CD14-positive monocyte (primary cell): ENCODE results near the gene CEP162. TPM values are rescaled to one million over a fixed set of nuclear protein-coding genes. Genes with fewer than 3 reads are reported as not detected.

Experiments
- DNase-seq, 3 donors: peaks; one replicate each; pipeline ENCODE4 v3.0.0-alpha.2; 2011 to 2022
- H2AFZ ChIP-seq: 2 replicates; pipeline ENCODE4 v1.6.0; 2012; ENCODE audit warnings: mild to moderate bottlenecking, low read depth, low read length, inconsistent platforms; ENCODE audit not compliant: insufficient read depth, poor library complexity, severe bottlenecking
- H3K27ac ChIP-seq, 2 donors: 1 replicate in 1 of 2; 2 replicates in 1 of 2; pipeline ENCODE4 v1.5.1; 2012 to 2013; ENCODE audit warnings: low read length in 2 of 2, control low read depth in 1 of 2, inconsistent platforms in 1 of 2, low read depth in 1 of 2, mild to moderate bottlenecking in 1 of 2
- H3K27me3 ChIP-seq, 2 donors: one replicate each; pipeline versions ENCODE4 v1.6.0 to v1.6.1; 2011 to 2013; ENCODE audit warnings: low read length in 2 of 2; ENCODE audit not compliant: control insufficient read depth in 2 of 2, insufficient read depth in 2 of 2
- H3K36me3 ChIP-seq, 2 donors: replicated peaks in 1 of 2; 1 replicate in 1 of 2; 2 replicates in 1 of 2; pipeline versions ENCODE4 v1.5.1 to v1.6.1; 2012 to 2013; ENCODE audit warnings: low read length in 2 of 2, control low read depth in 1 of 2, inconsistent platforms in 1 of 2, mild to moderate bottlenecking in 1 of 2; ENCODE audit not compliant: insufficient read depth in 2 of 2, control insufficient read depth in 1 of 2
- H3K4me1 ChIP-seq, 2 donors: 1 replicate in 1 of 2; 2 replicates in 1 of 2; pipeline versions ENCODE4 v1.5.1 to v1.6.1; 2012 to 2013; ENCODE audit warnings: low read length in 2 of 2, control low read depth in 1 of 2, inconsistent platforms in 1 of 2, mild to moderate bottlenecking in 1 of 2, moderate library complexity in 1 of 2; ENCODE audit not compliant: insufficient read depth in 2 of 2, control insufficient read depth in 1 of 2
- H3K4me2 ChIP-seq: replicated peaks from 2 replicates; pipeline ENCODE3; 2012; ENCODE audit warnings: low read length, moderate library complexity, mild to moderate bottlenecking; ENCODE audit not compliant: poor library complexity, severe bottlenecking; ENCODE audit errors: extremely low read depth
- H3K4me3 ChIP-seq, 3 experiments: fragments of 200-600 bp in 1 of 3; sonication (generic) in 1 of 3; replicated peaks in 1 of 3; 1 replicate in 2 of 3; 2 replicates in 1 of 3; pipeline ENCODE4 v1.5.1; 2011 to 2013; ENCODE audit warnings: low read length in 3 of 3, mild to moderate bottlenecking in 3 of 3, control low read depth in 2 of 3, low read depth in 2 of 3, inconsistent platforms in 1 of 3, moderate library complexity in 1 of 3
- H3K79me2 ChIP-seq: 2 replicates; pipeline ENCODE4 v1.6.0; 2012; ENCODE audit warnings: mild to moderate bottlenecking, control low read depth, inconsistent platforms, low read length, moderate library complexity; ENCODE audit not compliant: insufficient read depth
- H3K9ac ChIP-seq: 2 replicates; pipeline ENCODE4 v1.6.0; 2017; ENCODE audit warnings: low read length, mild to moderate bottlenecking; ENCODE audit not compliant: insufficient read depth, poor library complexity, severe bottlenecking
- H3K9me3 ChIP-seq, 2 donors: replicated peaks in 1 of 2; 1 replicate in 1 of 2; 2 replicates in 1 of 2; pipeline versions ENCODE4 v1.5.1 to v1.6.1; 2012 to 2013; ENCODE audit warnings: low read length in 2 of 2, control low read depth in 1 of 2; ENCODE audit not compliant: control insufficient read depth in 1 of 2, insufficient read depth in 1 of 2
- H4K20me1 ChIP-seq: 2 replicates; pipeline ENCODE4 v1.6.0; 2012; ENCODE audit warnings: mild to moderate bottlenecking, low read length, control low read depth, moderate library complexity; ENCODE audit not compliant: insufficient read depth
- H3K27ac Mint-ChIP-seq, 7 donors: one replicate each; pipeline ENCODE4 v1.8.0; 2020; ENCODE audit warnings: mild to moderate bottlenecking in 7 of 7, mixed read lengths in 7 of 7, moderate library complexity in 6 of 7, inconsistent platforms in 2 of 7
- H3K27me3 Mint-ChIP-seq, 3 donors: one replicate each; pipeline ENCODE4 v1.8.0; 2021 to 2022; ENCODE audit warnings: low read depth in 3 of 3, mild to moderate bottlenecking in 3 of 3, mixed read lengths in 3 of 3, moderate library complexity in 3 of 3, inconsistent platforms in 1 of 3
- H3K36me3 Mint-ChIP-seq, 2 donors: one replicate each; pipeline ENCODE4 v1.8.0; 2020; ENCODE audit warnings: mixed read lengths in 2 of 2, inconsistent platforms in 1 of 2, mild to moderate bottlenecking in 1 of 2
- H3K4me1 Mint-ChIP-seq: one replicate; pipeline ENCODE4 v1.8.0; 2020; ENCODE audit warnings: mild to moderate bottlenecking, mixed read lengths
- H3K4me3 Mint-ChIP-seq, 2 donors: one replicate each; pipeline ENCODE4 v1.8.0; 2020; ENCODE audit warnings: mild to moderate bottlenecking in 2 of 2, mixed read lengths in 2 of 2, moderate library complexity in 1 of 2
- H3K9me3 Mint-ChIP-seq, 7 donors: one replicate each; pipeline ENCODE4 v1.8.0; 2020 to 2022; ENCODE audit warnings: mixed read lengths in 7 of 7, mild to moderate bottlenecking in 6 of 7, moderate library complexity in 6 of 7, inconsistent platforms in 2 of 7
- WGBS: methylation state at CpG from one replicate; pipeline ENCODE4 v1.1.5; 2013; ENCODE audit warnings: missing lambda C conversion rate; ENCODE audit not compliant: insufficient coverage; 5-methylcytosine and 5-hydroxymethylcytosine counted together
- intact Hi-C, 2 donors: fragments of 100-400 bp; cut with micrococcal nuclease; formaldehyde crosslinking; loops; one replicate each; pipeline versions ENCODE4 v1.15.0 to v1.15.1; 2023
- polyA plus RNA-seq, 3 donors: library from polyadenylated mRNA; depleted of rRNA in 1 of 3; unstranded in 2 of 3; stranded (reverse) in 1 of 3; fragments of 300-500 nt in 2 of 3; fragments of >200 nt in 1 of 3; fragmentation: Illumina TruSeq in 2 of 3; gene quantifications; 1 replicate in 2 of 3; 2 replicates in 1 of 3; pipeline ENCODE4 v1.2.3, GENCODE V29; 2012 to 2021
- TF ChIP-seq, protein P1 (sequence below): fragments of 200-600 bp; IDR thresholded peaks from one replicate; pipeline ENCODE4 v1.8.0; 2022; ENCODE audit warnings: antibody characterized with exemption, mild to moderate bottlenecking

The CEP162 gene
- polyA plus RNA-seq, 3 donors = 1.5 to 2.7 (median 1.6) TPM

DNA sequence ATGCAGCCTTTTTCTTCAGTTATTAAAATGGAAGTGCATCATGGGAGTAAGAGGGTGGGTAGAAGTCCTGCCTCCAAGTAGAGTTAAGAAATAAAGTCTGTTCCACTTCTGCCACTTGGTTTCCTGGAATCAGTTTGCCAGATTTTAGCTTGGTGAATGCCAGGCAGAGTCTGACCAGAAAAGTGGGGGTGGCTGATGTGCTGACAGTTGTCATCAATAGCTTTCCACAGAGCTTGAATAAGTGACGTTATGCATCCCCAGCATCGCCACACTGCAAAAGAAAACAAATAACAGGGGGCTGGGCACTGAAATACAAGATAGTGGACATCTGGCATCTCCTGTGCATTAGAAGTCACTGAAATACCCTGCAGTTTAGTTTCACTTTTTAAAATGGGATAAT is 30.8 kb upstream of the CEP162 start:
- Histone ChIP-seq H3K9ac (no peak overlapping the region), H3K27me3 (no peaks in the 10 kb centered on the region), H2AFZ (peak overlapping the region; percentile 41), H4K20me1 (no peaks in the 10 kb centered on the region), H3K79me2 (no peaks in the 10 kb centered on the region), H3K27ac (no peak overlapping the region), H3K9me3 (no peaks in the 10 kb centered on the region), H3K4me1 (no peaks in the 10 kb centered on the region), H3K36me3 (no peaks in the 10 kb centered on the region), H3K4me2 (peak overlapping the region; percentile 34), H3K4me3 (peak overlapping the region in 1 of 3 experiments; percentile 21)
- H3K4me3 Mint-ChIP-seq = peak overlapping the region in 1 of 2 donors; percentile 41
- no peak for DNase-seq
- TF ChIP-seq, protein P1, sequence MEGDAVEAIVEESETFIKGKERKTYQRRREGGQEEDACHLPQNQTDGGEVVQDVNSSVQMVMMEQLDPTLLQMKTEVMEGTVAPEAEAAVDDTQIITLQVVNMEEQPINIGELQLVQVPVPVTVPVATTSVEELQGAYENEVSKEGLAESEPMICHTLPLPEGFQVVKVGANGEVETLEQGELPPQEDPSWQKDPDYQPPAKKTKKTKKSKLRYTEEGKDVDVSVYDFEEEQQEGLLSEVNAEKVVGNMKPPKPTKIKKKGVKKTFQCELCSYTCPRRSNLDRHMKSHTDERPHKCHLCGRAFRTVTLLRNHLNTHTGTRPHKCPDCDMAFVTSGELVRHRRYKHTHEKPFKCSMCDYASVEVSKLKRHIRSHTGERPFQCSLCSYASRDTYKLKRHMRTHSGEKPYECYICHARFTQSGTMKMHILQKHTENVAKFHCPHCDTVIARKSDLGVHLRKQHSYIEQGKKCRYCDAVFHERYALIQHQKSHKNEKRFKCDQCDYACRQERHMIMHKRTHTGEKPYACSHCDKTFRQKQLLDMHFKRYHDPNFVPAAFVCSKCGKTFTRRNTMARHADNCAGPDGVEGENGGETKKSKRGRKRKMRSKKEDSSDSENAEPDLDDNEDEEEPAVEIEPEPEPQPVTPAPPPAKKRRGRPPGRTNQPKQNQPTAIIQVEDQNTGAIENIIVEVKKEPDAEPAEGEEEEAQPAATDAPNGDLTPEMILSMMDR = no peak
- intact Hi-C loops = no loop called here
- H3K27me3 Mint-ChIP-seq = peaks cover 0 to 3% (median 2%) of the 10 kb centered on the region in 3 donors
- peaks cover 6% of the 10 kb centered on the region for H3K4me1 Mint-ChIP-seq
- 61% methylated on average over 2 of the region's 2 CpGs for WGBS
- H3K9me3 Mint-ChIP-seq = peaks cover 0 to 5% (median 0%) of the 10 kb centered on the region in 7 donors
- H3K36me3 Mint-ChIP-seq = no peaks in the 10 kb centered on the region
- H3K27ac Mint-ChIP-seq = no peak overlapping the region

DNA sequence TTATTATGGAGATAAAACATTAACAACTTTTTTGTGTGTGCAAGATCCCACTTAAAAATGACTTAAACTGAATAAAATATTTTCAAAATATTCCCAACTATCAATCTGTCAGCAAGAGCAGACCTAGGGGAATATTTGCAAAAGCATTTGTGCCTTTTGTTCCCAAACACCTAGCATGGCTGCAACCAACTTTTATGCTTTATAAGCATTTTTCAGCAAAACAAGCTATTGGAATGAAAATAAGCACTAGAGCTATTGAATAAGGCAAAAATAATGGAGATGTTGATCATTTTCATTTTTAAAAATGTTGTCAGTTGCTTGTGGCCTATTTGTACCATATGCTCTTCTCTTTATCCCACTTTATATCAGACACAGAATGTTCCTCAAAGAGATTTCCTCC is 28.2 kb upstream of the CEP162 start:
- H3K27ac Mint-ChIP-seq = no peak overlapping the region
- no peaks in the 10 kb centered on the region for H3K36me3 Mint-ChIP-seq
- TF ChIP-seq, protein P1 = no peak
- H3K27me3 Mint-ChIP-seq = peaks cover 0 to 3% (median 2%) of the 10 kb centered on the region in 3 donors
- no peak for DNase-seq
- no peaks in the 10 kb centered on the region for H4K20me1 ChIP-seq
- H2AFZ ChIP-seq = no peak overlapping the region
- H3K4me3 Mint-ChIP-seq = no peak overlapping the region
- H3K9me3 Mint-ChIP-seq = peaks cover 0 to 5% (median 0%) of the 10 kb centered on the region in 7 donors
- H3K9me3 ChIP-seq = no peaks in the 10 kb centered on the region
- no peaks in the 10 kb centered on the region for H3K36me3 ChIP-seq
- no peaks in the 10 kb centered on the region for H3K27me3 ChIP-seq
- H3K4me2 ChIP-seq = no peak overlapping the region
- intact Hi-C loops = no loop called here
- no peak overlapping the region for H3K27ac ChIP-seq
- H3K79me2 ChIP-seq = no peaks in the 10 kb centered on the region
- no peak overlapping the region for H3K9ac ChIP-seq
- no peak overlapping the region for H3K4me3 ChIP-seq
- no peaks in the 10 kb centered on the region for H3K4me1 ChIP-seq
- peaks cover 6% of the 10 kb centered on the region for H3K4me1 Mint-ChIP-seq
